H1 (cell line): ENCODE results near the gene SEC63. TPM values are rescaled to one million over a fixed set of nuclear protein-coding genes. Genes with fewer than 3 reads are reported as not detected.

Experiments
- BRCA1 ChIP-seq: IDR thresholded peaks from 2 replicates; pipeline ENCODE4 v1.6.1; 2012; ENCODE audit warnings: low read depth, low read length, improper control_type of control experiment
- CHD7 ChIP-seq: fragments of 300-600 bp; sonication (generic); IDR thresholded peaks from 2 replicates; pipeline ENCODE4 v1.7.1; 2012; ENCODE audit warnings: low read length, moderate library complexity, mild to moderate bottlenecking, inconsistent platforms; ENCODE audit not compliant: insufficient replicate concordance
- FOSL1 ChIP-seq: IDR thresholded peaks from 2 replicates; pipeline ENCODE4 v1.6.1; 2011; ENCODE audit warnings: mild to moderate bottlenecking, low read depth, low read length, moderate library complexity; ENCODE audit not compliant: insufficient read depth
- JUN ChIP-seq: IDR thresholded peaks from 2 replicates; pipeline ENCODE4 v1.6.1; 2011; ENCODE audit warnings: low read depth, mild to moderate bottlenecking, improper control_type of control experiment, low read length
- MAFK ChIP-seq: IDR thresholded peaks from 2 replicates; pipeline ENCODE4 v1.6.1; 2012; ENCODE audit warnings: low read depth, mild to moderate bottlenecking, improper control_type of control experiment, low read length
- POLR2AphosphoS5 ChIP-seq: IDR thresholded peaks from 2 replicates; pipeline ENCODE4 v1.6.1; 2011; ENCODE audit warnings: low read depth, low read length
- RAD21 ChIP-seq, 2 experiments: IDR thresholded peaks in 1 of 2; conservative IDR thresholded peaks in 1 of 2; 2 replicates each; pipeline ENCODE4 v1.6.1; 2011; ENCODE audit warnings: low read depth in 2 of 2, low read length in 2 of 2, improper control_type of control experiment in 1 of 2, inconsistent platforms in 1 of 2, mild to moderate bottlenecking in 1 of 2, moderate library complexity in 1 of 2
- TAF7 ChIP-seq: optimal IDR thresholded peaks from 2 replicates; pipeline ENCODE3; 2011; ENCODE audit warnings: low read depth, mild to moderate bottlenecking, inconsistent platforms, low read length, moderate library complexity, borderline replicate concordance
- TCF12 ChIP-seq: IDR thresholded peaks from 2 replicates; pipeline ENCODE4 v1.6.1; 2011; ENCODE audit warnings: low read depth, mild to moderate bottlenecking, low read length
- polyA plus RNA-seq, 7 experiments: library from polyadenylated mRNA; depleted of rRNA in 3 of 7; stranded (reverse) in 5 of 7; unstranded in 2 of 7; fragments of >200 nt in 5 of 7; fragments of 200-250 nt in 2 of 7; gene quantifications; 1 replicate in 5 of 7; 2 replicates in 1 of 7; 4 replicates in 1 of 7; pipeline versions ENCODE4 v1.2.1 to v1.2.3, GENCODE V29; 2011 to 2013; ENCODE audit warnings: missing spikeins in 2 of 7, mixed read lengths in 2 of 7
- total RNA-seq: library from RNA; stranded (reverse); fragmentation: NEBNext Ultra II Directional; extraction: Animal tissue kit (Norgen Biotek cat#: 25700); gene quantifications from 2 replicates; pipeline ENCODE4 v1.2.1, GENCODE V29; 2021

Gene SEC63
- total and polyA plus RNA-seq, 2 of the 8 experiments (the other 6 are each of a cell fraction or from before 2014, with no cell fraction given) = 17.3 to 121 TPM

GRCh38 chr6:107957909-107958688 lies at the start of gene SEC63 (continued):
- no peak for TF ChIP-seq CHD7
- peak; percentile 70 for TF ChIP-seq BRCA1
- no peak for TF ChIP-seq FOSL1
- no peak for TF ChIP-seq TCF12
- TF ChIP-seq MAFK = no peak
- TF ChIP-seq POLR2AphosphoS5 = peak; percentile 62
- TF ChIP-seq JUN = no peak
- no peak for TF ChIP-seq RAD21 (IDR thresholded peaks at IDR 0.05 in 1 of 2, conservative IDR thresholded peaks at IDR 0.05 in 1 of 2; ENCODE audit: low read depth in 2 of 2, low read length in 2 of 2)
- TF ChIP-seq TAF7 = no peak
